HG03095 (cell line): ENCODE measurements around the gene INS.

ENCODE experiments used
- ATAC-seq: cut with Tn5 transposase; IDR thresholded peaks from one replicate; pipeline ENCODE4 v1.9.1; 2021; ENCODE audit warnings: moderate library complexity; ENCODE audit not compliant: unreplicated experiment

INS gene

DNA sequence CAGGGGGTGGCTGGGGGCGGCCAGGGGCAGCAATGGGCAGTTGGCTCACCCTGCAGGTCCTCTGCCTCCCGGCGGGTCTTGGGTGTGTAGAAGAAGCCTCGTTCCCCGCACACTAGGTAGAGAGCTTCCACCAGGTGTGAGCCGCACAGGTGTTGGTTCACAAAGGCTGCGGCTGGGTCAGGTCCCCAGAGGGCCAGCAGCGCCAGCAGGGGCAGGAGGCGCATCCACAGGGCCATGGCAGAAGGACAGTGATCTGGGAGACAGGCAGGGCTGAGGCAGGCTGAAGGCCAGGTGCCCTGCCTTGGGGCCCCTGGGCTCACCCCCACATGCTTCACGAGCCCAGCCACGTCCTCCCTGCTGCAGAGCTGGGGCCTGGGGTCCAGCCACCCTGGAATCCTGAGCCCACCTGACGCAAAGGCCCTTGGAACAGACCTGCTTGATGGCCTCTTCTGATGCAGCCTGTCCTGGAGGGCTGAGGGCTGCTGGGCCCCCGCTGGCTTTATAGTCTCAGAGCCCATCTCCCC lies at the start of gene INS:
INS (minus strand) TSS at position 474 of the 524 bp plus-strand sequence; CDS start at position 236, 238 bp downstream.
- no peak for ATAC-seq

DNA sequence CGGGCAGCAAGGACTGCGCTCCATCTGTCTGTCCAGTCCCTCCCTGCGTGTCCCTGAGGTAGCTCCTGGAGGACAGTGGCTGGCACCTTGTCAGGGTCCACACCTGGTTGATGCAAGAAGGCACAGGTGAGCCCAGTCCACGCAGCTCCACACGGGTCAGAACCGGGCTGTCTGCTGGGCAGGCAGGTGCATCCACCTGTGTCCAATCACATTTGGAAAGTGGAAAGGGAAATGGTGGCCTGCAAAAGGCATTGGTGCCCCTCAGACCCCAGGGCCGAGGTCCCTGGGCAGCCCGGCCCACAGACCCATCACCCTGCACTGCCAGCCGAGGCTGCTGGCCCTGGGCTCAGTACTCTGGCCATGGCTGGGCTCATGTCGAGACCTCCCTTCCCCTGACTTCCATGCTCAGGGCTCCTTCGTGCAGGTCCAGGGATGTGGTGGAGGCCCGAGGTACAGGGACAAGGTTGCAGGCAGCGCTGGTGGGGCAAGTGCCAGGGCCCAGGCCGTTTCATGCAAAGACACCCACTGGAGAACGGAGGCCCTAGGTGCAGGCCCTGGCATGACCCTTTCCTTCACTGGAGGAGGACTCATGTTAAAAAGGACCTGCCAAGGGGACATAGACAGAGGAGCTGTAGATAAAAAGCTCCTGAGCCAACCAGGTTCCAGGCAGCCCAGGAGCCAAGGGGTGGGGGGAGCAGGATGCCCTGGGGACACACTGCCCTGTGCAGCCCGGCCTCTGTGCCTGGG lies 49.5 kb upstream of the INS start:
- no peak for ATAC-seq

DNA sequence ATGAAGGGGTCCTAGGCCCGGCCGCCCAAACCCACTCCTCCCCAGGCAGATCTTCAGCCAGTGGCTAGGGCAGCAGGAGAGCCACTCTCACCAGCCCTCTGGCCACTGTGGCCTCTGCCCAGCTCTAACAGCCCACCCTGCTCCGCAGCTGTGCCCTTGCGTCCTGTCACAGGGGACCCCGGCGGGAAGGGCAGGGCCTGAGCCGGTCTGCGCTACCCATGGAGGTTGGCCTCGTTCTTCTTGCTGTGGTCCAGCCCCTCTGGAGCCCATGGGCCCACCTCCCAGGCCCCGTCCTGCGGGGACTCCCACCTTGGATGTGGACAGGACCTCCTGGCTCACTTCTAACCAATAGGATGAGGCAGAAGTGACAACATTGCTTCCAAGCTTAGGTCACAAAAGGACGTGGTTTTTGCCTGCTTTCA lies 48.9 kb upstream of the INS start:
- no peak for ATAC-seq

DNA sequence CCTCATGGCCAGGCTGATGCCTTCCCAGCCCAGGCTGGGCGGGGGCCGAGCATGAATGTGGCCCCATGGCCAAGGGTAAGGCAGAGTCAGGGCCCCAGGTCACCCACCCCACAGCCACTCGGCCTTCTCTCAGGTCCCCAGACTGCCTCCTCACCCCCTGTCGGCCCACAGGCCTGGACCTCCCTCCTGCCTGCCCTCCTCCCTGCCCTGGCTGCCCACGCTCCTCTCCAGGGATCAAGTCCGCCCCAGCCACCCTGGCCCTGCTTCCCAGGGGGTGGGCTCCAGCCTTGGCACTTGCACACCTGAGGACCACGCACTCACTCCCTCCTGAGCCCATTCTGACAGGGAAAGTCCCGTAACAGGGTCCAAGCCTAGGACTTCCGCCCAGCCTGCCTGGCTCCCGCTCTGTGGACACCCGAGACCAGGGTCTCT lies 48.4 kb upstream of the INS start:
- no peak for ATAC-seq

DNA sequence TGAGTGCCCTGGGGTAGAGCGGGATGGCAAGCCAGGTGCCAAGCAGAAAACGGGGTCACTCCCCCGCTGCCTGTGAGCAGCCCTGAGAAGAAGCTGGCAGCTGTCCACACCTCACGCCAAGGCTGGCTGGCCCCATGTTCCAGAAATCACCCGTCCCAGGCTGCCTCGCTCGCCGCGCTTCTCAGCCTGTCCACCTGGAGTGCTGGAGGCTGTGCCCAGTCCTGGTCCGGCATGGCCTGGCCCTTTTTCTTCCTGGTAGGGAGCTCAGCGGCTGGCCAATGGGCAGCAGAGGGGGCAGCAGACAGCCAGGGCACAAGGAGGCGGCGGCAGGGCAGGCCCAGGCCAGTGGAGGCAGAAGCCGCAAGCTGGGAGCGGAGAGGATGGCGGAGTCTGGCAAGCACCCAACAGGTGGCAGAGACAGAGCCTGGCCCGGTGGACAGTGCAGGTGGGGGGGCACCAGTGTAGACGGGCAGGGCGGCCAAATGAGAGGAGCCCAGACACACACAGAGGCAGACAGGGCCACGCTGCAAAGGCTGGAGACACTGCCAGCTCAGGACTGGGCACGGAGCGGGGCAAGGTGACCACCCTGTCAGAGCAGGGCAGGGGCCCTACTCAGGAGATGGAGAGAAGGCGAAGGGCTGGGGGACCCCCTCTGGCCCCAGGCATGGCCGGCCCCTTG lies 47.8 kb upstream of the INS start:
- ATAC-seq: no peak

DNA sequence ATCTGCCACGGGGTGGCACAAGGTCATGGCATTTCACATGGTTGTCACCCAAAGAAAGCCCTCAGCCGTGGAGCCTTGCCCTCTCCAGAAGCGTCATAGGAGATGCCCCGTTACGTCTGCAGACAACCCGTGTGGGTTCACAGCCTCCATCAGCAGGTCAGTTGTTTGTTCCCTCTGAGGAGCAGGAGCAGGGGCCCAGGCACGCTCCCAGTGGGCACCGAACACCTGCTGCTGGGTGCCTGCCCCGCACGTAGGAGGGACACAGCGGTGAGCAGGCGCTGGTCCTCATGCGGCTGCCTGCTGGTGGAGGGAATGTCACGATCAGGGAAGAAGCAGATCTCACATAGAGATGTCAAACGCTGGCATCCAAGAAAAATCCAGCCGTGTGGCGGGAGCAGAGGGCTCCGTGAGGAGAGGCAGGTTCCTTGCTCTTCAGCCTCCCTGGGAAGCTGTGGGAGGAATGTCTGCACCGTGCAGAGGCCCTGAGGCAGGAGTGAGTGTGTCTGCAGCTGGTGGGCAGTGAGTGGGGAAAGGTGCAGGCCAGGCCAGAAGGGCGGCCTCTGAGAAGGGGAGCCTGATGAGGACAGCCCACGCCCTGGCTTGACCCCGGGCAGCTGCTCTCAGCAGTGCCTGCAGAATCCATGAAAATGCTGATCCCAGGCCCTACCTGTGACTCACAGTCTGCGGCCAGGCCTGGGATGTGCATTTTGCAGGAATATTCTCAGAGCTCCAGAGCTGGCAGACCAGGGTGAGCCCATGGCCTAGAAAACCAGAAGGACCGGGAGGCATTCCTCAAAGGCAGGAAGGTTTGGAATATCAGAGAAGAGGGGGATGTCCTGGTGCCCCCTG lies 47.0 kb upstream of the INS start:
- ATAC-seq: no peak

DNA sequence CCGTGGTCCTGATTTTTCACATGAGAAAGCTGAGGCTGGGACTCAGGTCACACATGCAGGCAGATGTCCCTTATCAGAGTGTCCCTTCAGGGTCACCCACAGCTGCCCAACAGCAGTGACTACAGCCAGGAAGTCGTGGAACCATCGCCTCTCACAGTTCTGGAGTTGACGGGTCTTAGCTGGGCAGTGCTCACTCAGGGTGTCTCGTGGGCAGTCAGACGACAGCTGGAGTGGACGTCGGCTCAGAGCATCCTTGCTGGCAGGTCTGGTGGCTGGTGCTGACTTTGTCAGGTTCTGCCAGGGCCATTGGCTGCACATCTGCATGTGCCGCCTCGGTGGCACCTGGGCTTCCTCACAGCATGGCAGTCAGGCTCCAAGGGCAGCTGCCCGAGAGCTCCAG lies 46.2 kb upstream of the INS start:
- ATAC-seq: no peak

DNA sequence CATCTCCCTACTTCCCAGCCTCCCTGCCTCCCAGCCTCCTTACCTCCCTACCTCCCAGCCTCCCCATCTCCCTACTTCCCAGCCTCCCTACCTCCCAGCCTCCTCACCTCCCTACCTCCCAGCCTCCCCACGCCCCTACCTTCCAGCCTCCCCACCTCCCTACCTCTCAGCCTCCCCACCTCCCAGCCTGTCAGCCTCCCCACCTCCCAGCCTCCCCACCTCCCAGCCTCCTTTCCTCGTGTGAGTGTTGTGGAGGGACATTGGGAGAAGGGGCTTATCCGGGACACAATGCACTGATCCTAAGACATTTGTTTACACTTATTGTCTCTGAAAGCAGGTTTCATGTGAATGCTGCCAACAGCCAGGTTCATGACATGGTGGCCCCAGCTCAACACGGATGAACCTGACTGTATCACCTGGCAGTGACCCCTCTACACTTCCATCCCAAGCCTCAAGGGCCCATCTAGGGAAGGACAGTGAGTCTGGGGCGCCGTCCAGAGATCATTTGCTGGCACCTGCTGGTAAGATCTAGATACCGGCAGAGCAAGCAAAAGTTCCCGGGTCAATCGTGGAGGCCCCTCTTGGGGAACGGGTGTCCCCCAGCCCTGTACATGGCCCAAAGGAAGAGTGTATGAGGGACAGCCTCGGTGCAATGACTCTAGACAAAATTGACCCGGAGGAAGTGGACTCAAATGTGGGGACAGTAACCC lies 45.1 kb upstream of the INS start:
- no peak for ATAC-seq

DNA sequence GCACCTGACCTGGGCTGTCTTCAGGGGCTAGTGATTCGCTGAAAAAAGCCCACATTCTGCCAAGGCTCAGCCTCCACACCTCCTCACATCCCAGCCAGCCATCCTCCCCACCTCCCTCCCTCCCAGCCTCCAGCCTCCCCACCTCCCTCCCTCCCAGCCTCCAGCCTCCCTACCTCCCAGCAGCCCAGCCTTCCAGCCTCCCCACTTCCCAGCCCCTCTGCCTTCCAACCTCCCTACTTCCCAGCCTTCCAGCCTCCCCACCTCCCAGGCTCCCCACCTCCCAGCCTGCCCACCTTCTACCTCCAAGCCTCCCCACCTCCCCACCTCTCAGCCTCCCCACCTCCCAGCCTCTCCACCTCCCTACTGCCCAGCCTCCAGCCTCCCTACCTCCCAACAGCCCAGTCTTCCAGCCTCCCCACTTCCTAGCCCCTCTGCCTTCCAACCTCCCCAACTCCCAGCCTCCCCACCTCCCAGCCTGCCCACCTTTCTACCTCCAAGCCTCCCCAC lies 44.3 kb upstream of the INS start:
- no peak for ATAC-seq

DNA sequence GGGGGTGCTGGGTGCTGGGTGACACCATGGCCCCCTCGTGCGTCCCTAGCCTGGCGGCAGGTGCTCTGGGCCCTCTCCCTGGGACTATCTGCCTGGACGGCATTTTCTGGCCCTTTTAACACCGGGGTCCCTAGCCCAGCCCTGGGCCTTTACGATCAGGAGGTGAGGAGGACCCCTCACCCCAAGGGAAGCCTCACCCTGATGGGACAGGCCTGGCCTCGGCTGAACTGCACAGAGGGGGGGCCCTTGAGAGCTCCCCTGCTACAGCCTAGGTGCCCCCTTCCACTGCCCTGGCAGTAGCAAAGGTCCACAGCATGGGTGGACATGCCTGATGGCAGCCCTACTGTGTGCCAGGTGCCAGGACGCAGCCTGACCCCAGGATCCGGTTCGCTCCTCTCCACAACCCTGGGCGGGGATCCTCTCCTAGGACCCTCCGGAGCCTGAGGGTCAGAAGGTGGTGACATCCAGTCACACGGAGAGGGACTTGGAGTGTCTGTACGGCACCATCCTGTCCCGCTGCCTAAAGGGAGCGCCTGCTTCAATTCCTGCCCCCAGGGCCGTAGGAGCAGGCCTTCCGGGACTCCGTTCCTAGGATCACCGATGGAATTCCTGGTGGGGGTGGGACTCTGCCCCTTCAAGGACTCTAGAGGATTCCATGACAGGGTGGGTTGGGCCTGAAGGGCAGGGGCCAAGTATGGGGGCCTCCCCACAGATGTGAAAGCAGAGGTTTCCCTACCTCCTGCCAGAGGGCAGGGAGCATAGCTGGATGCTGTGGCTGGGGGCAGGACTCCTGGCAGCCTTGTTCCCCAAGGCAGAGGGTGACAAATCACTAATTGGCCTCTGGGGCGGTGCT lies 43.6 kb upstream of the INS start:
- ATAC-seq: no peak

DNA sequence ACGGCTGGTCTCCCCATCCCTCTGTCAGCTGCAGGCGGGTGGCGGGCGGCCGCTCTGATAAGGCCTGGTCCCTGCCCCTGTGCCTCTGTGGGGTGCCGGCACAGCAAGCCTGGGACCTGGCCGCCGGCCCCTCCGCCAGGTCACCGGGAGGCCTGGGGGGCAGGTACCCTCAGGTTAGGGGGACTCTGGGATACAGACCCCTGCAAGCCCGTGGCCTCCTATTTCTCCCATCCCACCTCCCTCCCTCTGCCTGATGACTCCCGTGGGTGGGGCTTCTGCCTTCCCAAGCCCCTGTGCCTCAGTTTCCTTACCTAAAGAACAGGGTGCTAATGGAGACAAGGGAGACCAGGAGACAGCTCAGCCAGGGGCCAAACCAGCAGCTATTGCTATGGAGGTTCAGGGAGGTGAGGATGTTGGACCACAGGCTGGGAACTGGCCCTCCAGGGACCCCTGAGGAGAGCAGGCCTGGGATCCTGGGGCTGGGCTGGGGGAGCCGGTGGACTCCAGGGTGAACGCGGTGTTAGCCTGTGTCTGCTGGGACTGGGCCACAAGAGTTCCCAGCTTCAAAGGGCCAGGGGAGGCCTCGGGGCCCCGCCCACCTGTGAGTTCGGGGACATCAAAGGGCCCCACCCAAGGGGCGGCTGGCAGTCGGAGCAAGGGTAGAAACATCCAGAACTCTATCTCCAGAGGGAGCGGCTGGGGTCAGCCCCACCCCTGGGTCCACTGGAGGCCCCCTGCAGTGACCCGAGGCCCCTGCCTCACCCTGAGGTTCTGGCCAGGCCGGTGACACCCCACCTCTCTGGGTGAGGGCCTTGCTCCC lies 42.6 kb upstream of the INS start:
- no peak for ATAC-seq

DNA sequence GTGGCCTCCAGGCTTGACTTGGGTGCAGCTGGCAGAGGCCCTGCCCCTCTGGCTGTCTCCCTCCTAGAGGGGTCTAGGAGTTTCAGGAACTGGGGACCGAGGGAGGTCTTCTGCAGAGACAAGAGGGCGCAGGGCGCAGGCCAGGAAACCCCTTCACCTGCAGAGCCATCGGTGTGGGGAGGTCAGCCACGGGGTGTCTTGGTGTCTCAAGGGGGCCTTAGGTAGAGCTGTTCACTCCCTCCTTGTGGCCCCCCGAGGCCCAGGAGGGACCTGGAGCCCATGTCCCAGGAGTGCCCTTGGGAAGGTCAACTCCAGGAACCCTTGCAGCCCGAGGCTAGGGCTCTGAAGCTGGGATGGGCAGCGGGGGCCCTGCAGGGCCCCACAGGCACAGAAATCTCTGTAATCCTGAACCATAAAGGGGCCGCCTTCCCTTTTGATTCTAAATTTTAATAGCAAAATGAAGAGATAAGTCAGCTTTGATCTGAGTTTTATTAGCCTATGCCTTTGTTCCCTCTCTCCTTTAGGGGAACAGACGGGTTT lies 42.0 kb upstream of the INS start:
- no peak for ATAC-seq

DNA sequence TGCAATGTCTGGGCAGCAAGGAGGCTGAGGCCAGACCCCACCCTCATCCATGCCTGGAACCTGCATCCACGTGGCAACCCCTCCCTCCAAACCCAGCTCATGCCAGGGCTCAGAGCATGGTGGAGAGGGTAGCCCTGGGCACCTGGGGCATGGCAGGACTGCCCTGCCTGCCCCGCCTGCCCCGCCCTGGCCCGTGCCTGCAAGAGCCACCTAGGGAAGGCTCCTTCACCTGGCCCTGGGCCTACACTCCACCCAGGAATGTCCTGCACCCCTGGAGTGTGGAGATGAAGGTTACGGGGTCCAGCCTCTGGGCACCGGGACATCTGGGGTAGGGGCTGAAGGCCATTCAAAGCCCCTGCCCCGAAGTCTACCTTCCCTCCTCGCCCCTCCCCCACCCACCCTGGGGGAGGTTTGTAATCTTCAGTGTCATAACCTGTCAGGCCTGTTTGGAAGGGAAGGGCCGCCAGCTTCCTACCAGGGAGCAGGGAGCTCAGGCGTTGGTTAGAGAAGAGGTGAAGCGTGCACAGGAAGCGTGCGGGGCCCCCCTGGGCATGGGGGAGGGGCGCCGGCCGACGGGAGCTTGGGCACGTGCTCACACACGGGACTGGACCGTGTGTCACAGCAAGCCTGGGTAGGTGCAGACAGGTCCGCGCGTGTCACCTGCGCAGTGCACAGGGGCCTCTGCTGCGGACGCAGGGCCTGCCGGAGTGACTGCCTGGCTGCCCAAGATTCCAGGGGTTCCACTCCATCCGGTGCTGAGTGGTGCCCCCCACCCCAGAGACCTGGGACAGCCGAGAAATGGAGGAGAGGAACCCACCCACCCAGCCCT lies 41.3 kb upstream of the INS start:
- ATAC-seq: no peak

DNA sequence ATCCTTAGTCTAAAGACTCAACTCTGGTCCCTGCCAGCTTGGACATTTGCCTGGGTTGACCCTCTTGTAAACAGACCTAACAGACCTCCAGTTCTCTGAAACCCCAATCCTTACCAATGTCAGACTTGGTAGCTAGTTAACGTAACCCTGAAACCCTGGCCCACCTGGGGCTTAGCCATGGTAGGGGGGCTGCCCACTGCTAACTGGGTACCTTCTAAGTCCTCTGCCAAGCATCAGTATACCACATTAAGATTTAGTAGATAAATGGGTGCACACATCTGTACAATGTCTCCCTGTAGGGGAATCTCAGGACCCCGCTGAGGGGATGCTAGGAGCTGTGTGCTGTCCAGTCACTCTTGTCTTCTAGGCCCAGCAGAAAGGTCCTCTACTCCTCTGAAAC lies 40.5 kb upstream of the INS start:
- ATAC-seq: no peak

DNA sequence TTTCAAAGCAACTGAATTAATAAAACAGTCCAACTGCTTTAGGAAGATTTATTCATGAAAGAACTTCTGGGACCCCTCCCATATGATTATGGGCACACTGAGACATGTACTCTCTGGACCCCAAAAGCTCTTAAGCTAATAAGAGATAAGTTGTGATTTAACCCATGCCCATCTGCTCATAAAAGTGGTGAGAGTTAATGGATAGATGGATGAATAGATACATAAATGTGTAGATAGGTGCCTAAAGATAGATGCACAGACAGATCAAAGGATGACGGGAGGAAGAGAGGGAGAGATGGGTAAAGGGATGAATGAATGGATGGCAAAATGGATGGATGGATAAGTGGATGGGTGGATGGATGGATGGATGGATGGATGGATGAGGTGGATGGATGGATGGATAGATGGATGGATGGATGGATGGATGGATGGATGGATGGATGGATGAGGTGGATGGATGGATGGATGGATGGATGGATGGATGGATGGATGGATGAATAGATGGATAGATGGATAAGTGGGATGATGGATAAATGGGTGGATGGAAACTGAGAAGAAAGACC lies 40.0 kb upstream of the INS start:
- no peak for ATAC-seq

DNA sequence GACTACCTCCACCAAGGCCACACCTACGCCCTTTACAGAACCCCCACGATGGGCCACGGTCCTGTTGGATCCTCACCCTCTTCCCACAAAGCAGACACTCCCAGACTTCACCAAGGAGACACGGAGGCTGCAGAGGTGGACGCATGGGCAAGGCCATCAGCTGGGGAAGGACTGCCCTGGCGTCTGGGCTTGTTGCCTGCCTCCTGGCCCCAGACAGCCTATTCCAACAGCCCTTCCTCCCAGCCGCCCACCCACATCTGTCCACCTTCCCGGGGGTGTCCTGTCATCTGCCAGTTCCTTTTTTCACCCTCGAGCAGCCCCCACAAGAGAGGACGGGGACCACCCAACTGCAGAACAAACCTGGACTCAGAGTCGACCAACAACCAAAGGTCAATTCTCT lies 39.5 kb upstream of the INS start:
- ATAC-seq: no peak
